SK-N-SH (cell line): ENCODE results near the gene CHST15. TPM values are rescaled to one million over a fixed set of nuclear protein-coding genes. Genes with fewer than 3 reads are reported as not detected.

Experiments
- CTCF ChIA-PET: fragments of 300-600, 350-600 bp; formaldehyde crosslinking; extraction: SDS; loops from one replicate; lab custom pipeline; 2021; lab: Yijun Ruan, JAX
- POLR2A ChIA-PET: fragments of 350-600 bp; sonication (Branson Sonifier 250); formaldehyde crosslinking; extraction: SDS; loops from one replicate; lab custom pipeline; 2020; ENCODE audit warnings: antibody characterized with exemption, inconsistent platforms; lab: Yijun Ruan, JAX
- DNase-seq: peaks from one replicate; pipeline ENCODE4 v3.0.0; 2012
- H2AFZ ChIP-seq: fragments of 200-600 bp; sonication (generic); 2 replicates; pipeline ENCODE4 v1.8.1; 2016; ENCODE audit warnings: antibody characterized with exemption, mild to moderate bottlenecking, low read depth
- H3F3A ChIP-seq: fragments of 200-600 bp; sonication (generic); replicated peaks from 2 replicates; pipeline ENCODE3; 2016; ENCODE audit warnings: antibody characterized with exemption, mild to moderate bottlenecking; ENCODE audit not compliant: insufficient read depth
- H3K27ac ChIP-seq, 2 experiments: fragments of 200-500 bp in 1 of 2; fragments of 200-600 bp in 1 of 2; sonication (Bioruptor generic) in 1 of 2; sonication (generic), shearing (Covaris generic) in 1 of 2; 2 replicates each; pipeline versions ENCODE4 v1.5.1 to v1.6.1; 2014 to 2016; ENCODE audit warnings: low read depth in 2 of 2, inconsistent platforms in 1 of 2, low read length in 1 of 2, mild to moderate bottlenecking in 1 of 2, mixed read lengths in 1 of 2
- H3K27me3 ChIP-seq: fragments of 200-600 bp; sonication (generic), shearing (Covaris generic); 2 replicates; pipeline ENCODE4 v1.6.1; 2016; ENCODE audit warnings: mixed run types; ENCODE audit not compliant: insufficient read depth
- H3K36me3 ChIP-seq, 2 experiments: fragments of 200-500 bp in 1 of 2; fragments of 200-600 bp in 1 of 2; sonication (Bioruptor generic) in 1 of 2; sonication (generic) in 1 of 2; replicated peaks in 1 of 2; 2 replicates each; pipeline versions ENCODE3 to v1.5.1; 2014 to 2016; ENCODE audit warnings: low read length in 1 of 2, mild to moderate bottlenecking in 1 of 2; ENCODE audit not compliant: insufficient read depth in 2 of 2, control insufficient read depth in 1 of 2
- H3K4me1 ChIP-seq, 2 experiments: fragments of 200-500 bp in 1 of 2; fragments of 200-600 bp in 1 of 2; sonication (Bioruptor generic) in 1 of 2; sonication (generic), shearing (Covaris generic) in 1 of 2; 2 replicates each; pipeline versions ENCODE4 v1.5.1 to v1.6.1; 2014 to 2016; ENCODE audit warnings: low read depth in 1 of 2, low read length in 1 of 2, mixed run types in 1 of 2; ENCODE audit not compliant: insufficient read depth in 2 of 2, control insufficient read depth in 1 of 2
- H3K4me2 ChIP-seq: fragments of 200-600 bp; sonication (generic), shearing (Covaris generic); 2 replicates; pipeline ENCODE4 v1.6.1; 2017; ENCODE audit warnings: mixed run types
- H3K4me3 ChIP-seq, 2 experiments: fragments of 200-500 bp in 1 of 2; fragments of 200-600 bp in 1 of 2; sonication (Bioruptor generic) in 1 of 2; sonication (generic), shearing (Covaris generic) in 1 of 2; 2 replicates each; pipeline versions ENCODE4 v1.5.1 to v1.8.1; 2014 to 2016; ENCODE audit warnings: low read depth in 2 of 2, inconsistent platforms in 1 of 2, low read length in 1 of 2, mild to moderate bottlenecking in 1 of 2, mixed read lengths in 1 of 2, moderate library complexity in 1 of 2
- H3K79me2 ChIP-seq: fragments of 200-600 bp; sonication (generic); 2 replicates; pipeline ENCODE4 v1.8.1; 2017; ENCODE audit warnings: mild to moderate bottlenecking; ENCODE audit not compliant: insufficient read depth
- H3K9ac ChIP-seq: fragments of 200-600 bp; sonication (generic); 2 replicates; pipeline ENCODE4 v1.6.1; 2017; ENCODE audit warnings: mixed run types
- H3K9me2 ChIP-seq: fragments of 200-600 bp; sonication (generic); 2 replicates; pipeline ENCODE4 v1.6.1; 2017; ENCODE audit warnings: mixed run types
- H3K9me3 ChIP-seq: fragments of 200-600 bp; sonication (generic); 2 replicates; pipeline ENCODE4 v1.6.1; 2017; ENCODE audit warnings: mixed run types, mild to moderate bottlenecking, moderate library complexity
- H4K20me1 ChIP-seq: fragments of 200-600 bp; sonication (generic); 2 replicates; pipeline ENCODE4 v1.6.1; 2017; ENCODE audit warnings: mild to moderate bottlenecking, mixed run types; ENCODE audit not compliant: insufficient read depth
- CHD2 ChIP-seq: fragments of 150-350 bp; IDR thresholded peaks from 2 replicates; pipeline ENCODE4 v1.6.1; 2018; ENCODE audit warnings: low read length; ENCODE audit not compliant: partially characterized antibody
- FOXJ3 ChIP-seq: sonication (generic); formaldehyde crosslinking; IDR thresholded peaks from 2 replicates; pipeline ENCODE4 v1.5.1; 2020; ENCODE audit warnings: mild to moderate bottlenecking, missing genetic modification reagents
- GATA2 ChIP-seq: sonication (generic); formaldehyde crosslinking; IDR thresholded peaks from 2 replicates; pipeline ENCODE4 v1.5.0; 2020; ENCODE audit warnings: mild to moderate bottlenecking, missing genetic modification reagents
- MEF2A ChIP-seq: IDR thresholded peaks from 2 replicates; pipeline ENCODE4 v1.4.0; 2012; ENCODE audit warnings: low read depth, borderline replicate concordance
- RAD21 ChIP-seq: IDR thresholded peaks from 2 replicates; pipeline ENCODE4 v1.6.1; 2012; ENCODE audit warnings: mild to moderate bottlenecking, low read length
- SIN3A ChIP-seq: IDR thresholded peaks from 2 replicates; pipeline ENCODE4 v1.6.1; 2012; ENCODE audit warnings: low read depth, mild to moderate bottlenecking, low read length, moderate library complexity, borderline replicate concordance
- SMC3 ChIP-seq: IDR thresholded peaks from 2 replicates; pipeline ENCODE4 v1.6.1; 2012; ENCODE audit warnings: low read depth, low read length, improper control_type of control experiment
- TAF1 ChIP-seq: IDR thresholded peaks from 2 replicates; pipeline ENCODE4 v1.6.1; 2012; ENCODE audit warnings: low read depth, mild to moderate bottlenecking, low read length, moderate library complexity, borderline replicate concordance
- USF2 ChIP-seq: fragments of 150-350 bp; IDR thresholded peaks from 2 replicates; pipeline ENCODE4 v1.6.1; 2017; ENCODE audit warnings: antibody characterized with exemption, low read length, low read depth, borderline replicate concordance
- WGBS: methylation state at CpG from one replicate; pipeline ENCODE4 v1.1.6; 2017; ENCODE audit warnings: low lambda C conversion rate; 5-methylcytosine and 5-hydroxymethylcytosine counted together
- polyA plus RNA-seq, 3 experiments: library from polyadenylated mRNA; depleted of rRNA; stranded (reverse); fragments of >200 nt; gene quantifications; 2 replicates each; pipeline ENCODE4 v1.2.3, GENCODE V29; 2012
- TF ChIP-seq, protein P1 (sequence below): fragments of 200-600 bp; sonication (generic); IDR thresholded peaks from 2 replicates; pipeline ENCODE4 v1.6.1; 2017; ENCODE audit warnings: antibody characterized with exemption, mild to moderate bottlenecking, moderate library complexity
- TF ChIP-seq, protein P2 (sequence below): IDR thresholded peaks from 2 replicates; pipeline ENCODE4 v1.6.1; 2012; ENCODE audit warnings: mild to moderate bottlenecking, low read depth, low read length, moderate library complexity
- TF ChIP-seq, protein P3 (sequence below): fragments of 150-350 bp; IDR thresholded peaks from 2 replicates; pipeline ENCODE4 v1.6.1; 2016; ENCODE audit warnings: mild to moderate bottlenecking, low read depth, low read length

The CHST15 gene
- polyA plus RNA-seq, 1 of the 3 experiments (the other 2 are of a cell fraction): 0.02 TPM

DNA sequence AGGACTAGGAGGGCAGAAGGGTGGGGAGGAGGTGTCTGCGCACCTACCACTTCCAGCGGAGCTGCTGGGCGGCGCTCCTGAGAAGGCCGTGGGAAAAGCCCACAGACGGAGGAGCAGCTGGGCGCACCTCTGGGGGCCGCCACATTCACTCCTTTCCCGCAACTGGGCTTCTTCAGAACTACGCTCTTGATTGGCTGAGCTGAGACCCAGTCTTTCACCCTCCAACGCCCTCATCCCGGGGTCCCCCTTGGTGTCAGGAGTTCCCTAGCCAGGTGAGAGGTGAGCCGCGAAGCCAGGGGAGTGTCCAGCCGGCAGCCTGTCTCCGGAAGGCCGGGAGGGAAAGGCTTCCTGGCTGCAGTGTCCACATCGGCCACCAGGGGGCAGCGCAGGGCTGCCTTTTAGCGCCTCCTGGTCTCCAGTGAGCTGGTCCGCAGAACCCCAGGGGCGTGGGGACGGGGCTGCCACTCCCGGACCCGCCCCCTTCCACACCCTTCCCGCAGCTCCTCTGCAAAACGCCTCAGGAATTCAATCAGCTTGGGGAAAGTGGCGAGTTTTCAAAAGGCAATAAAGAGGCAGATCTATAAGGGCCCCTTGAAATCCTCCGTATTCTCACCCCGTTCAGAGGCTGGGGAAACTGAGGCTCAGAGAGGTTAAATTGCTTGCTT lies 98.8 kb downstream of the CHST15 start:
- 33% methylated on average over 11 of the region's 30 CpGs for WGBS
- Histone ChIP-seq H3K27ac (no peak overlapping the region), H3K9me2 (no peaks in the 10 kb centered on the region), H3K36me3 (no peaks in the 10 kb centered on the region), H3K9me3 (no peaks in the 10 kb centered on the region), H3K4me3 (peak overlapping the region in 1 of 2 experiments; percentile 23; a peak in 1 of 4 replicates), H4K20me1 (no peaks in the 10 kb centered on the region), H3K79me2 (no peaks in the 10 kb centered on the region), H3K9ac (no peak overlapping the region), H3K4me1 (no peaks in the 10 kb centered on the region; a peak in 1 of 4 replicates), H3K4me2 (no peak overlapping the region; the same call in 1 of the 2 replicates), H3K27me3 (no peaks in the 10 kb centered on the region), H2AFZ (no peak overlapping the region), H3F3A (no peaks in the 10 kb centered on the region)
- no peak for TF ChIP-seq MEF2A
- no peak for TF ChIP-seq USF2
- TF ChIP-seq, protein P1, sequence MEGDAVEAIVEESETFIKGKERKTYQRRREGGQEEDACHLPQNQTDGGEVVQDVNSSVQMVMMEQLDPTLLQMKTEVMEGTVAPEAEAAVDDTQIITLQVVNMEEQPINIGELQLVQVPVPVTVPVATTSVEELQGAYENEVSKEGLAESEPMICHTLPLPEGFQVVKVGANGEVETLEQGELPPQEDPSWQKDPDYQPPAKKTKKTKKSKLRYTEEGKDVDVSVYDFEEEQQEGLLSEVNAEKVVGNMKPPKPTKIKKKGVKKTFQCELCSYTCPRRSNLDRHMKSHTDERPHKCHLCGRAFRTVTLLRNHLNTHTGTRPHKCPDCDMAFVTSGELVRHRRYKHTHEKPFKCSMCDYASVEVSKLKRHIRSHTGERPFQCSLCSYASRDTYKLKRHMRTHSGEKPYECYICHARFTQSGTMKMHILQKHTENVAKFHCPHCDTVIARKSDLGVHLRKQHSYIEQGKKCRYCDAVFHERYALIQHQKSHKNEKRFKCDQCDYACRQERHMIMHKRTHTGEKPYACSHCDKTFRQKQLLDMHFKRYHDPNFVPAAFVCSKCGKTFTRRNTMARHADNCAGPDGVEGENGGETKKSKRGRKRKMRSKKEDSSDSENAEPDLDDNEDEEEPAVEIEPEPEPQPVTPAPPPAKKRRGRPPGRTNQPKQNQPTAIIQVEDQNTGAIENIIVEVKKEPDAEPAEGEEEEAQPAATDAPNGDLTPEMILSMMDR: peak; percentile 71
- peak; percentile 92 for TF ChIP-seq RAD21
- no peak for TF ChIP-seq FOXJ3 (CRISPR knock-in tag)
- TF ChIP-seq SMC3: peak; percentile 90
- no peak for TF ChIP-seq TAF1
- ChIA-PET CTCF (interaction anchor here (0.6 to 19.4 kb wide), 106 partner anchors 9 to 563 kb away, joined by 3 to 520 read pairs (median 4); partner anchors contain the start of genes CHST15 and OAT), POLR2A (no interaction called here)
- peak; percentile 96 for DNase-seq

GRCh38 chr10:123993534-123994416 lies 99.6 kb downstream of the CHST15 start:
- H4K20me1 ChIP-seq: no peaks in the 10 kb centered on the region
- H3K9me3 ChIP-seq: no peaks in the 10 kb centered on the region
- WGBS: 59% methylated on average over 17 of the region's 17 CpGs
- H3K9ac ChIP-seq: no peak overlapping the region
- DNase-seq: peak; percentile 24
- CTCF ChIA-PET: interaction anchor here (0.6 to 19.4 kb wide), 73 partner anchors 8 to 563 kb away, joined by 3 to 520 read pairs (median 7); partner anchors contain the start of genes CHST15 and OAT
- no peaks in the 10 kb centered on the region for H3F3A ChIP-seq
- H3K4me2 ChIP-seq: no peak overlapping the region
- H2AFZ ChIP-seq: no peak overlapping the region
- no peaks in the 10 kb centered on the region for H3K79me2 ChIP-seq
- POLR2A ChIA-PET: no interaction called here
- no peaks in the 10 kb centered on the region; a peak in 1 of 4 replicates for H3K4me1 ChIP-seq
- H3K27ac ChIP-seq: no peak overlapping the region
- H3K36me3 ChIP-seq: no peaks in the 10 kb centered on the region
- no peak overlapping the region for H3K4me3 ChIP-seq
- H3K9me2 ChIP-seq: no peaks in the 10 kb centered on the region
- H3K27me3 ChIP-seq: no peaks in the 10 kb centered on the region
- no peak for TF ChIP-seq TAF1
- no peak for TF ChIP-seq GATA2
- TF ChIP-seq, protein P1: no peak
- TF ChIP-seq, protein P2, sequence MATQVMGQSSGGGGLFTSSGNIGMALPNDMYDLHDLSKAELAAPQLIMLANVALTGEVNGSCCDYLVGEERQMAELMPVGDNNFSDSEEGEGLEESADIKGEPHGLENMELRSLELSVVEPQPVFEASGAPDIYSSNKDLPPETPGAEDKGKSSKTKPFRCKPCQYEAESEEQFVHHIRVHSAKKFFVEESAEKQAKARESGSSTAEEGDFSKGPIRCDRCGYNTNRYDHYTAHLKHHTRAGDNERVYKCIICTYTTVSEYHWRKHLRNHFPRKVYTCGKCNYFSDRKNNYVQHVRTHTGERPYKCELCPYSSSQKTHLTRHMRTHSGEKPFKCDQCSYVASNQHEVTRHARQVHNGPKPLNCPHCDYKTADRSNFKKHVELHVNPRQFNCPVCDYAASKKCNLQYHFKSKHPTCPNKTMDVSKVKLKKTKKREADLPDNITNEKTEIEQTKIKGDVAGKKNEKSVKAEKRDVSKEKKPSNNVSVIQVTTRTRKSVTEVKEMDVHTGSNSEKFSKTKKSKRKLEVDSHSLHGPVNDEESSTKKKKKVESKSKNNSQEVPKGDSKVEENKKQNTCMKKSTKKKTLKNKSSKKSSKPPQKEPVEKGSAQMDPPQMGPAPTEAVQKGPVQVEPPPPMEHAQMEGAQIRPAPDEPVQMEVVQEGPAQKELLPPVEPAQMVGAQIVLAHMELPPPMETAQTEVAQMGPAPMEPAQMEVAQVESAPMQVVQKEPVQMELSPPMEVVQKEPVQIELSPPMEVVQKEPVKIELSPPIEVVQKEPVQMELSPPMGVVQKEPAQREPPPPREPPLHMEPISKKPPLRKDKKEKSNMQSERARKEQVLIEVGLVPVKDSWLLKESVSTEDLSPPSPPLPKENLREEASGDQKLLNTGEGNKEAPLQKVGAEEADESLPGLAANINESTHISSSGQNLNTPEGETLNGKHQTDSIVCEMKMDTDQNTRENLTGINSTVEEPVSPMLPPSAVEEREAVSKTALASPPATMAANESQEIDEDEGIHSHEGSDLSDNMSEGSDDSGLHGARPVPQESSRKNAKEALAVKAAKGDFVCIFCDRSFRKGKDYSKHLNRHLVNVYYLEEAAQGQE: no peak
- no peak for TF ChIP-seq SIN3A
- TF ChIP-seq, protein P3, sequence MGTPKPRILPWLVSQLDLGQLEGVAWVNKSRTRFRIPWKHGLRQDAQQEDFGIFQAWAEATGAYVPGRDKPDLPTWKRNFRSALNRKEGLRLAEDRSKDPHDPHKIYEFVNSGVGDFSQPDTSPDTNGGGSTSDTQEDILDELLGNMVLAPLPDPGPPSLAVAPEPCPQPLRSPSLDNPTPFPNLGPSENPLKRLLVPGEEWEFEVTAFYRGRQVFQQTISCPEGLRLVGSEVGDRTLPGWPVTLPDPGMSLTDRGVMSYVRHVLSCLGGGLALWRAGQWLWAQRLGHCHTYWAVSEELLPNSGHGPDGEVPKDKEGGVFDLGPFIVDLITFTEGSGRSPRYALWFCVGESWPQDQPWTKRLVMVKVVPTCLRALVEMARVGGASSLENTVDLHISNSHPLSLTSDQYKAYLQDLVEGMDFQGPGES: no peak
- no peak for TF ChIP-seq CHD2
- no peak for TF ChIP-seq SMC3
